HG02763 (cell line): ENCODE results near the gene NTF3.

Experiments
- ATAC-seq: cut with Tn5 transposase; IDR thresholded peaks from one replicate; pipeline ENCODE4 v1.9.1; 2021; ENCODE audit warnings: mild to moderate bottlenecking, moderate library complexity; ENCODE audit not compliant: unreplicated experiment

The NTF3 gene

GRCh38 chr12:5509102-5509501 is 77.2 kb downstream of the NTF3 start:
- ATAC-seq: no peak

DNA sequence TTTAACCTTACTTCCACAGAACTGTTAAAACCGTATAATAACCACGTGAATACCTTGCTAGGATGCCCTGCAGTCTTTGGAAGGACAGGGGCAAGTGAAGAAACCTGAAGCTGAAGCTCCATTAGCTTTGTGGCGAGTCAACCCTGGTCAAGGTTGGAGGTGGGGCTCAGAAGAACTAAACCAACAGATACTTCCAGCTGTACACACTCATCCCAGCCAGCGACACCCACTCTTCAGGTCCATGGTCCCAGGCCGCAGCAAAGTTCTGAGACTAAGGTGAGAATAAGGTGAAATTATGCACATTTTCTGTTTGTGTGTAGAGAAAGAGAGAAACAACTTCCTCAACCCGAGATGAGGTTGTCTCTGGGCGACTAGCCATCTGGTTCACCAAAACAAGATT is 77.6 kb downstream of the NTF3 start:
- no peak for ATAC-seq

GRCh38 chr12:5510251-5510805 is 78.4 kb downstream of the NTF3 start:
- no peak for ATAC-seq

GRCh38 chr12:5511256-5511643 is 79.3 kb downstream of the NTF3 start:
- ATAC-seq: no peak

DNA sequence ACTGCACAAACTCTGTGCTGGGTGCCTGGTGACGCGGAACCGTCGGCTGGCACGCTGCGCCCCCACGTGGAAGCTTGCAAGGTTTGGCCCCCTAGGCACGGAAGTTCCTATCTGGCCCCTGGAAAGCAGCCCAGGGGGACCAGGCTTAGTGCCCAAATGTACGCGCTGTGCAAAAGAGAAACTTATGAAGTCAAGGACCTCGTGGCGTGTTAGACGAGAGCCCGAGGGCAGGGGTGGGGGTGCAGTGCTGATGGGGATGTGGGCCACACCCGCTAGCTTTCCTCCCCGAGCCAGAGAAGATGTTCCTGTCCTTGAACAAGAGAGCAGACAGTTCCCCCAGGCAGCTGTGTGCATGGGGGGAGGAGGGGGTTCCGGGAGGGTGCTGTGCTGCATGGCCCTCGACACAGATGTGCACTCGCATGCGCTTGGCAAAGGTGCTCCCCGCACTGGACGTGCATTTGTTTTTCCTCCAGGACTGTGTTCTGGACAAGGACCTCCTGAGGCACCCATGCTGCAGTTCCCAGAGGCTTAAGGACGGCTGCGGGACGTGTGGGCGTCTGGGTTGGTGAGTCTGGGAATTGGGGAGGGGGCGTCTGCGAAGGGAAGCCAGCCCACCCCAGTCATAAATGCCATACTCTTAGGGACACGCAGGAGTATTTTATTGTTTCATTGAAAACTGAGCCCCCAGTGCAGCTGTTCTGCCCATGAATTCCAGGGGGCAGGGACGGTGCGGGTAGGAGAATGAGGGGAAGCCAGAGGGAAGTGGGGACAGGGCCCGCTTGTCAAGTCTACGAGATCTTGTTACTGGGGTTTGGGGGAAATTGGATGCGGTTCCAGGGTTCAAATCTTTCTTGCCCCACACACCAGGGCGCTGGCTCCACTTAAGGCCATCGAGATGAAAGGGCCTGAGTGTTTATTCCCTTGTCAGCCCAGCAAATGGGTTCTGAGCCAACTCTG is 80.0 kb downstream of the NTF3 start:
- no peak for ATAC-seq

DNA sequence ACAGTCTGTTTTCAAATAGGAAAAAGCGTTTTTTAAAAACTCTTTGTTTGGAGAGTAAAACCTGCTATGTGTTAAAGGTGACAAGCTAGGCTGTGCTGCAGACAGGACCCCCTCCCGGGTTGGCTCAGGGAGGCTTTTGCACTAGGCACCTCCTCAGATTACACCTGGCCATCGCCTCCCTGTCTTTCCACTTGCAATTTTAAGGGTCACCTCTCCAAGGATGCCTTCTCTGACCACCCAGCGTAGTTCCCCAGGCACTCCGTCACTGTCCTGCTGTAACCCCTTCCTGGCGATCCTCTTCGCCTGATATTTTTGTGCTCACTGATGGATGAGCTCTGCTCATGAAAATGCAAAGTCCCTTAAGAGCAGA is 80.7 kb downstream of the NTF3 start:
- ATAC-seq: no peak

GRCh38 chr12:5513406-5513805 is 81.5 kb downstream of the NTF3 start:
- ATAC-seq: no peak

- no peak for ATAC-seq
Observed at GRCh38 chr12:5514016-5514415, 82.1 kb downstream of the NTF3 start.

DNA sequence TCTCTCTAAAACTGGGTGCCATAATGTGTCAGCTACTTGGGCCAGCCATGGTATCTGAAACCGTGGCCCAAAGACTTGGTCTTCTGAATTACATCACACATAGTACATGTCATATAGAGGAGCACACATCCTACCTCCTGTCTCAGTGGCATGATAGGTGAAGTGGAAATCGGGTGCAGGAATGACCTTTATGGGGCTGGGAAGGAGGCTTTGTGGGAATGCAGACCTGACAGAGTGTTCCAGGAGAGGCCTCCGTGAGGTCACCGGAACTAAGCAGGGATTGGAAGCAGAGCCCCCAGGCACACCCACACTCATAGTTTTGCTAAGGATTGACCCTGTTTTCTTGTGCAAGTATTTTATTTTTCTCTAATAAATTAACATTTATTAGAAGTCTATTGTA is 82.6 kb downstream of the NTF3 start:
- ATAC-seq: no peak

DNA sequence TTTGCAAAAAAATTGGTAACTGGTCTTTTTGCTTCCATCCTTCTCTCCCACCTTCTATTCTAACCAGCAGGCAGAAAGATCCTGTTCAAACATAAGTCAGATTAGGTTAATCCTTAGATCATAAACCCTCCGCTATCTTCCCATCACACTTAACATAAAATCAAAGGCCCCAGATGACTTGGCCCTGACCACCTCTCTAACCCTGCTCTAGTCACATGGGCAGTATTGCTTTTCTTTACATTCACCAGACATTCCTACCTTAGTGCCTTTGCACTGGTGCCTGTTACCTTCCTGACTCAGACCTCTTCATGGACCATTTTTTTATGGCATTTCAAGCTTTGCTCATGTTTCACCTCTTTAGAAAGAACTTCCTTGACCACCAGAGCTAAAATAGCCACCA is 83.5 kb downstream of the NTF3 start:
- no peak for ATAC-seq

- ATAC-seq: no peak
Observed at GRCh38 chr12:5516371-5517241, 84.7 kb downstream of the NTF3 start.

GRCh38 chr12:5518584-5519365 is 86.9 kb downstream of the NTF3 start:
- no peak for ATAC-seq

DNA sequence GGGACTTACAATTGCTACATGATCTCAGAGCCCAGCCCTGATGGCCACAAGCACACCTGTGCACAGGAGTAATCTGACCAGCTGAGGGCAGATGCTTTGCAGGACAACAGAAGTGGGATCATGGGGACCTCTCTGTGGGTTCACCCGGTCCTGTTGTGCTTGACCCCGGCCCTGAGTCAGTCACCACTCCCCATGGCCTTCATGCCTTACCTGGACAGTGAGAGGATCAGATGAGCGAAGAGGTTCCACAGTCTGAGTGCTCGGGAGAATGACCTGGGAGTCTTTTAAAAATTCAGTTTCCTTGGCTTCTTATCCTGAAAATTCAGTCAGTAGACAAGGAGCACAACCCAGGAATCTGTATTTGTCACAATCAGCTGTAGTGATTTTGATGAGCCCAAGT is 88.1 kb downstream of the NTF3 start:
- ATAC-seq: no peak

GRCh38 chr12:5520831-5521230 is 88.9 kb downstream of the NTF3 start:
- no peak for ATAC-seq

GRCh38 chr12:5521456-5522325 is 89.8 kb downstream of the NTF3 start:
- no peak for ATAC-seq

DNA sequence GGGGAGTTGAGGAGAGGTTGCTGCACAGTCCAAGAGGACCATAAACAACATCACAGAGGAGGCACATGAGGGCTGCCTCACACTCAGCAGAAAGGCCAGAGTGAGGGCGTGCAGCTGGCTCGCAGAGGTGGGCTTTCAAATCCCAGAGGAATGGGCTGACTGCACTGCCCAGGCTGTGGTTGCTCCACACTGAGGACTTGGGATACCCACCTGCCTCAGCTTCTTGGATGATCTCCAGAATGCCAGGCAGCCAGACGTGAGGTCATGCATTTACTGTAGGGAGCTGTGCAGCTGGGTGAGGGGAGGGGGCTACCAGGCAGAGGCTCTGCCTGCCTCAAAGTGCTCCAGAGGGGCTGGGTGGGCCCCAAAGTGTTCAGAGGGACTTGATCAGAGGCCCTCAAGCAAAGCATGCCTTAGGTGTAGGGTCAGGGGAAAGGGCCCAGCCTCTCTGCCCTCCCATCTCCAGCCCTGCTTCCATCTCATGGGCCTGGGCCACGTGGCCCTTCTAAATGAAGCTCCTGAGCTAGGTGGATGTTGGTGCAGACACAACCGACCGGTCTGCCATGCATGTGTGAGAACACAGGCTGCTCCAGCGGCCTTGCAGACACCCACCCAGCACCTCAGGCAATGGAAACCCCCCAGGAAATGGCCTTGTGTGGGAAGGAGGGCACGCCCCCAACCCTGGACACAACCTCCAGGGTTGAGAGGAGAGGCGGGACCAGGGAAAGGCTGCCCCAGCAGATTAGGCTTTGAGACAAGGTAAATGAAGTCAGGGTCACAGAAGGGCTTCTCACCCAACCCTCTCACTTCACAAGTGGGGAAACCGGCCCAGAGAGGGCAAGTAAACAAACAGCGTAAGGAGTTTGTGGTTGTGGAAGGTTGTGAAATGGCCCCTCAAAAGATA is 90.8 kb downstream of the NTF3 start:
- no peak for ATAC-seq

- no peak for ATAC-seq
Observed at GRCh38 chr12:5523396-5524115, 91.6 kb downstream of the NTF3 start.

DNA sequence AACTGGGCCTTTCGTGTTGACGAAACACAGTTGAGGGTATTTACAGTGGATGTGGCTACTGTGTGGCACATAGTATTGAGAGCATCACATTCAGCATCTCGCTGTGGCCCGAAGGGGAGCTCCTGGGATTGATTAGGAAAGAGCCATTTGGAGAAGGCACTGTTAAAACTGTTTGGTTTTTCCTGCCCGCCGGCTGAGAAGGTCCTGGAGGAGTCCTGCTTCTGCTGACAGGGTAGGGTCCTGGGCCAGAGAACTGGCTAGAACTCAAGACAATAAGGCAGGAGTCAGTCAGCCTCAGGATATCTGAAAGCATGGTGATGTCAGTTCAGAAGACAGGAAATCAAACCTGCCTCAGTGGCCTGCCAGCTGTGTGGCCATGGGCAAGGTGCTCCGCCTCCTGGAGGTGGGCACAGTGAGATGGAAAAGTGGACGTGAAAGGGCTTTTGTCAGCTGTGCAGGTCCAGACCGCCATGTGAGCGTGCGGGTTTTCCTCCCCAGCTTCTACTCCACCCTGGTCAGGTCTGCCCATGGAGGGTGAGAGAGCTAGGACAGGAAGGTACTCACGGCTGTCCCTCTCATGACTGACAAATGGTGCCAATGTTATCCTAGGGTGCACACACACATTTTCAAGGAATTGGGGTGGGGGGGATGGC is 92.3 kb downstream of the NTF3 start:
- no peak for ATAC-seq
